K562 (cell line): ENCODE results near the gene MACROD2. TPM values are rescaled to one million over a fixed set of nuclear protein-coding genes. Genes with fewer than 3 reads are reported as not detected.

ENCODE experiments used
- ATAC-seq: fragments of 200-7000 bp; cut with Tn5 transposase; 3 replicates; pipeline ENCODE4 v1.9.1; 2020; ENCODE audit warnings: moderate library complexity
- BruUV-seq: library from RNA; stranded (reverse); fragments of 400-500 nt; replicated peaks from 2 replicates; lab custom pipeline; 2021; lab: Mats Ljungman, UMichigan
- CTCF ChIA-PET: fragments of 300-600 bp; formaldehyde crosslinking; extraction: SDS; loops from one replicate; lab custom pipeline; 2021; ENCODE audit warnings: low intra/inter-chr PET ratio; lab: Yijun Ruan, JAX
- POLR2A ChIA-PET: fragments of 300-600, 350-650 bp; sonication (Branson Sonifier 250); formaldehyde crosslinking; extraction: SDS; loops from one replicate; lab custom pipeline; 2021; ENCODE audit warnings: antibody characterized with exemption, inconsistent platforms; lab: Yijun Ruan, JAX
- DNase-seq, 4 experiments: peaks; one replicate each; pipeline versions ENCODE4 v3.0.0 to v3.0.0-alpha.2; 2011 to 2018; ENCODE audit warnings: low spot score in 3 of 4, mixed read lengths in 3 of 4; ENCODE audit errors: extremely low read depth in 1 of 4
- FAIRE-seq: peaks from 2 replicates; lab custom pipeline; 2011; peaks lifted over from hg19 to GRCh38; lab: Jason Lieb, UNC
- H2AFZ ChIP-seq: 2 replicates; pipeline ENCODE4 v1.6.0; 2011; ENCODE audit warnings: low read depth, low read length, control low read depth, inconsistent platforms
- H3K27ac ChIP-seq: fragments of 200-600 bp; 3 replicates; pipeline ENCODE4 v1.8.0; 2011; ENCODE audit warnings: low read depth, mild to moderate bottlenecking, control low read depth, inconsistent platforms, low read length, moderate library complexity, mixed read lengths; ENCODE audit errors: extremely low read depth
- H3K27me3 ChIP-seq, 2 experiments: fragments of 300-600 bp in 1 of 2; 2 replicates in 1 of 2; 3 replicates in 1 of 2; pipeline versions ENCODE4 v1.6.0 to v1.8.0; 2011; ENCODE audit warnings: inconsistent platforms in 2 of 2, low read length in 2 of 2, mild to moderate bottlenecking in 1 of 2, mixed read lengths in 1 of 2, moderate library complexity in 1 of 2; ENCODE audit not compliant: control insufficient read depth in 2 of 2, insufficient read depth in 2 of 2
- H3K36me3 ChIP-seq: fragments of 300-600 bp; 3 replicates; pipeline ENCODE4 v1.8.0; 2011; ENCODE audit warnings: mild to moderate bottlenecking, low read length, inconsistent platforms; ENCODE audit not compliant: control insufficient read depth, insufficient read depth
- H3K4me1 ChIP-seq, 2 experiments: fragments of 200-600 bp in 1 of 2; replicated peaks in 1 of 2; 2 replicates in 1 of 2; 3 replicates in 1 of 2; pipeline versions ENCODE4 v1.5.1 to v1.8.0; 2011; ENCODE audit warnings: inconsistent platforms in 2 of 2, low read length in 2 of 2, mild to moderate bottlenecking in 1 of 2, mixed read lengths in 1 of 2, moderate library complexity in 1 of 2; ENCODE audit not compliant: control insufficient read depth in 2 of 2, insufficient read depth in 2 of 2
- H3K4me2 ChIP-seq: 2 replicates; pipeline ENCODE4 v1.6.1; 2011; ENCODE audit warnings: low read length, control low read depth, inconsistent platforms, mixed read lengths; ENCODE audit not compliant: insufficient read depth
- H3K4me3 ChIP-seq: fragments of 200-600 bp; sonication (generic), shearing (Covaris generic); 2 replicates; pipeline ENCODE4 v1.5.1; 2016; ENCODE audit warnings: control low read depth, inconsistent platforms
- H3K79me2 ChIP-seq: fragments of 200-600 bp; 3 replicates; pipeline ENCODE4 v1.8.0; 2011; ENCODE audit warnings: low read length, inconsistent platforms; ENCODE audit not compliant: control insufficient read depth, insufficient read depth
- H3K9ac ChIP-seq, 2 experiments: 2 replicates each; pipeline versions ENCODE4 v1.6.0 to v1.6.1; 2011; ENCODE audit warnings: low read depth in 2 of 2, low read length in 2 of 2, control low read depth in 1 of 2, inconsistent platforms in 1 of 2, mild to moderate bottlenecking in 1 of 2, mixed read lengths in 1 of 2; ENCODE audit not compliant: insufficient read depth in 1 of 2
- H3K9me1 ChIP-seq: one replicate; pipeline ENCODE4 v1.6.0; 2011; ENCODE audit warnings: inconsistent platforms, mild to moderate bottlenecking, low read length, moderate library complexity; ENCODE audit not compliant: control insufficient read depth, insufficient read depth
- H3K9me3 ChIP-seq: replicated peaks from 2 replicates; pipeline ENCODE4 v1.5.1; 2011; ENCODE audit warnings: low read depth, low read length, inconsistent platforms; ENCODE audit not compliant: control insufficient read depth, insufficient read depth
- H4K20me1 ChIP-seq: replicated peaks from 2 replicates; pipeline ENCODE4 v1.6.1; 2011; ENCODE audit warnings: low read length, inconsistent platforms, mixed read lengths; ENCODE audit not compliant: control insufficient read depth, insufficient read depth
- DPF2 ChIP-seq: fragments of 450-650 bp; IDR thresholded peaks from 2 replicates; pipeline ENCODE4 v1.6.1; 2016
- GABPB2 ChIP-seq: fragments of 250-450 bp; sonication (Bioruptor Pico); conservative IDR thresholded peaks from 2 replicates; pipeline ENCODE4 v1.5.1; 2021; ENCODE audit warnings: mild to moderate bottlenecking
- NFYB ChIP-seq: IDR thresholded peaks from 2 replicates; pipeline ENCODE4 v1.6.1; 2011; ENCODE audit warnings: mild to moderate bottlenecking, moderate library complexity; ENCODE audit not compliant: insufficient read length; ENCODE audit errors: extremely low read depth
- OTX1 ChIP-seq: fragments of 450-650 bp; formaldehyde crosslinking; IDR thresholded peaks from 2 replicates; pipeline ENCODE4 v1.4.0; 2022; ENCODE audit warnings: mild to moderate bottlenecking
- SIN3A ChIP-seq, 2 experiments: fragments of 150-350 bp in 1 of 2; IDR thresholded peaks; 2 replicates each; pipeline ENCODE4 v1.6.1; 2011 to 2016; ENCODE audit warnings: borderline replicate concordance in 2 of 2, low read depth in 2 of 2, low read length in 2 of 2, mild to moderate bottlenecking in 2 of 2, moderate library complexity in 2 of 2; ENCODE audit not compliant: control insufficient read depth in 1 of 2
- SMARCC2 ChIP-seq: fragments of 450-650 bp; IDR thresholded peaks from 2 replicates; pipeline ENCODE4 v1.6.1; 2017; ENCODE audit warnings: antibody characterized with exemption, moderate library complexity, mild to moderate bottlenecking, low read depth
- SRSF3 ChIP-seq: fragments of 200-400 bp; formaldehyde crosslinking; IDR thresholded peaks from 2 replicates; pipeline ENCODE4 v1.6.1; 2016; ENCODE audit warnings: mild to moderate bottlenecking, low read length, moderate library complexity; ENCODE audit not compliant: insufficient read depth
- TRIM25 ChIP-seq: fragments of 450-650 bp; IDR thresholded peaks from 2 replicates; pipeline ENCODE4 v1.7.0; 2016; ENCODE audit warnings: borderline replicate concordance
- WGBS: fragments of 100-300 bp; shearing (Covaris generic); methylation state at CpG from one replicate; pipeline ENCODE4 v1.1.6; 2016; ENCODE audit warnings: low coverage, mixed read lengths; ENCODE audit not compliant: insufficient coverage; ENCODE audit errors: missing lambda C conversion rate; 5-methylcytosine and 5-hydroxymethylcytosine counted together
- in situ Hi-C: fragments of 300-500 bp; cut with MboI; formaldehyde crosslinking; loops from 4 replicates; pipeline ENCODE4 v1.15.0; 2018; ENCODE audit warnings: inconsistent platforms, mixed read lengths
- intact Hi-C: fragments of 100-400 bp; cut with micrococcal nuclease; formaldehyde crosslinking; loops from 2 replicates; pipeline ENCODE4 v1.14.2; 2022
- polyA plus RNA-seq, 8 experiments: library from polyadenylated mRNA; depleted of rRNA in 4 of 8; stranded (reverse) in 5 of 8; unstranded in 3 of 8; fragments of >200 nt; fragmentation: Nextera tagmentation in 2 of 8; fragmentation: Illumina TruSeq in 1 of 8; extraction: Ambion mirVana in 2 of 8; extraction: Trizol in 1 of 8; gene quantifications; 2 replicates each; pipeline versions ENCODE4 v1.2.1 to v1.2.3, GENCODE V29; 2011 to 2014; ENCODE audit warnings: inconsistent platforms in 1 of 8, missing spikeins in 1 of 8
- total RNA-seq, 7 experiments: library from RNA; depleted of rRNA in 6 of 7; stranded (reverse); fragments of >200 nt in 6 of 7; fragmentation: Illumina TruSeq in 2 of 7; extraction: Trizol in 2 of 7; gene quantifications; 2 replicates each; pipeline versions ENCODE4 v1.2.1 to v1.2.3, GENCODE V29; 2011 to 2021; ENCODE audit warnings: low replicate concordance in 1 of 7

Gene MACROD2
- total and polyA plus RNA-seq, 9 of the 15 experiments (the other 6 are each of a cell fraction or from before 2014, with no cell fraction given) = not detected

GRCh38 chr20:14777591-14777990, 782.3 kb downstream of the MACROD2 start:
- POLR2A ChIA-PET = interaction anchor here (1.4 kb wide), 1 partner anchor 9 kb away, joined by 3 read pairs; no protein-coding TSS in a partner anchor
- Histone ChIP-seq H3K27me3 (no peaks in the 10 kb centered on the region), H3K4me3 (no peak overlapping the region), H3K4me1 (no peaks in the 10 kb centered on the region), H3K4me2 (no peak overlapping the region), H3K9ac (no peak overlapping the region), H3K9me3 (no peaks in the 10 kb centered on the region), H3K79me2 (no peaks in the 10 kb centered on the region), H3K27ac (no peak overlapping the region), H2AFZ (no peak overlapping the region), H3K36me3 (no peaks in the 10 kb centered on the region)
- BruUV-seq = no TSS peak
- FAIRE-seq (no peak), DNase-seq (no peak)
- CTCF ChIA-PET = no interaction called here
- no peak for TF ChIP-seq SMARCC2
- no peak for TF ChIP-seq SIN3A (IDR thresholded peaks at IDR 0.05; ENCODE audit: borderline replicate concordance in 2 of 2, control insufficient read depth in 1 of 2, low read depth in 2 of 2, low read length in 2 of 2)
- TF ChIP-seq OTX1 (CRISPR knock-in tag) = no peak
- TF ChIP-seq TRIM25 = no peak
- no peak for TF ChIP-seq SRSF3
- TF ChIP-seq NFYB = no peak
- no peak for TF ChIP-seq DPF2
- no peak for TF ChIP-seq GABPB2 (CRISPR knock-in tag)
- TF ChIP-seq, all 486 proteins: peak for 0
- Histone ChIP-seq H3K9me1 (no peaks in the 10 kb centered on the region), H4K20me1 (no peaks in the 10 kb centered on the region)
- 0% methylated on average over 2 of the region's 3 CpGs for WGBS
- in situ Hi-C loops (no loop called here), intact Hi-C loops (no loop called here)
- no peak for ATAC-seq
